HL-60 (cell line): ENCODE results near the gene CASTOR2.

Experiments
- DNase-seq, 2 experiments: peaks; one replicate each; pipeline ENCODE4 v3.0.0-alpha.2; 2010 to 2020; ENCODE audit warnings: low read depth in 1 of 2, low spot score in 1 of 2
- H3K27ac ChIP-seq: fragments of 250-450 bp; sonication (Bioruptor Pico); replicated peaks from 2 replicates; pipeline ENCODE4 v1.5.1; 2020; ENCODE audit warnings: mild to moderate bottlenecking, moderate library complexity
- H3K27me3 ChIP-seq: fragments of 250-450 bp; sonication (Bioruptor Pico); 2 replicates; pipeline ENCODE4 v1.5.1; 2021; ENCODE audit warnings: mild to moderate bottlenecking, moderate library complexity; ENCODE audit not compliant: insufficient read depth, poor library complexity, severe bottlenecking
- H3K4me3 ChIP-seq: replicated peaks from 2 replicates; pipeline ENCODE4 v1.5.1; 2011; ENCODE audit warnings: mild to moderate bottlenecking, control low read depth, low read length; ENCODE audit not compliant: insufficient read depth
- GABPA ChIP-seq: IDR thresholded peaks from 2 replicates; pipeline ENCODE4 v1.6.1; 2012; ENCODE audit warnings: low read depth
- POLR2AphosphoS5 ChIP-seq: IDR thresholded peaks from 2 replicates; pipeline ENCODE4 v1.6.1; 2012; ENCODE audit warnings: low read depth
- SPI1 ChIP-seq: IDR thresholded peaks from 2 replicates; pipeline ENCODE4 v1.6.1; 2012; ENCODE audit warnings: low read depth, mild to moderate bottlenecking, borderline replicate concordance
- TF ChIP-seq, protein P1 (sequence below): IDR thresholded peaks from one replicate; pipeline ENCODE4 v1.5.1; 2011; ENCODE audit warnings: low read length, control low read depth, inconsistent platforms; ENCODE audit not compliant: insufficient read depth
- TF ChIP-seq, protein P2 (sequence below): IDR thresholded peaks from 2 replicates; pipeline ENCODE4 v1.6.1; 2012; ENCODE audit warnings: low read depth; ENCODE audit not compliant: insufficient replicate concordance

Gene CASTOR2

GRCh38 chr7:75039166-75039565 lies 74.7 kb downstream of the CASTOR2 start:
- no peaks in the 10 kb centered on the region for H3K27me3 ChIP-seq
- no peak overlapping the region for H3K4me3 ChIP-seq
- TF ChIP-seq, protein P1, sequence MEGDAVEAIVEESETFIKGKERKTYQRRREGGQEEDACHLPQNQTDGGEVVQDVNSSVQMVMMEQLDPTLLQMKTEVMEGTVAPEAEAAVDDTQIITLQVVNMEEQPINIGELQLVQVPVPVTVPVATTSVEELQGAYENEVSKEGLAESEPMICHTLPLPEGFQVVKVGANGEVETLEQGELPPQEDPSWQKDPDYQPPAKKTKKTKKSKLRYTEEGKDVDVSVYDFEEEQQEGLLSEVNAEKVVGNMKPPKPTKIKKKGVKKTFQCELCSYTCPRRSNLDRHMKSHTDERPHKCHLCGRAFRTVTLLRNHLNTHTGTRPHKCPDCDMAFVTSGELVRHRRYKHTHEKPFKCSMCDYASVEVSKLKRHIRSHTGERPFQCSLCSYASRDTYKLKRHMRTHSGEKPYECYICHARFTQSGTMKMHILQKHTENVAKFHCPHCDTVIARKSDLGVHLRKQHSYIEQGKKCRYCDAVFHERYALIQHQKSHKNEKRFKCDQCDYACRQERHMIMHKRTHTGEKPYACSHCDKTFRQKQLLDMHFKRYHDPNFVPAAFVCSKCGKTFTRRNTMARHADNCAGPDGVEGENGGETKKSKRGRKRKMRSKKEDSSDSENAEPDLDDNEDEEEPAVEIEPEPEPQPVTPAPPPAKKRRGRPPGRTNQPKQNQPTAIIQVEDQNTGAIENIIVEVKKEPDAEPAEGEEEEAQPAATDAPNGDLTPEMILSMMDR = no peak
- TF ChIP-seq, protein P2, sequence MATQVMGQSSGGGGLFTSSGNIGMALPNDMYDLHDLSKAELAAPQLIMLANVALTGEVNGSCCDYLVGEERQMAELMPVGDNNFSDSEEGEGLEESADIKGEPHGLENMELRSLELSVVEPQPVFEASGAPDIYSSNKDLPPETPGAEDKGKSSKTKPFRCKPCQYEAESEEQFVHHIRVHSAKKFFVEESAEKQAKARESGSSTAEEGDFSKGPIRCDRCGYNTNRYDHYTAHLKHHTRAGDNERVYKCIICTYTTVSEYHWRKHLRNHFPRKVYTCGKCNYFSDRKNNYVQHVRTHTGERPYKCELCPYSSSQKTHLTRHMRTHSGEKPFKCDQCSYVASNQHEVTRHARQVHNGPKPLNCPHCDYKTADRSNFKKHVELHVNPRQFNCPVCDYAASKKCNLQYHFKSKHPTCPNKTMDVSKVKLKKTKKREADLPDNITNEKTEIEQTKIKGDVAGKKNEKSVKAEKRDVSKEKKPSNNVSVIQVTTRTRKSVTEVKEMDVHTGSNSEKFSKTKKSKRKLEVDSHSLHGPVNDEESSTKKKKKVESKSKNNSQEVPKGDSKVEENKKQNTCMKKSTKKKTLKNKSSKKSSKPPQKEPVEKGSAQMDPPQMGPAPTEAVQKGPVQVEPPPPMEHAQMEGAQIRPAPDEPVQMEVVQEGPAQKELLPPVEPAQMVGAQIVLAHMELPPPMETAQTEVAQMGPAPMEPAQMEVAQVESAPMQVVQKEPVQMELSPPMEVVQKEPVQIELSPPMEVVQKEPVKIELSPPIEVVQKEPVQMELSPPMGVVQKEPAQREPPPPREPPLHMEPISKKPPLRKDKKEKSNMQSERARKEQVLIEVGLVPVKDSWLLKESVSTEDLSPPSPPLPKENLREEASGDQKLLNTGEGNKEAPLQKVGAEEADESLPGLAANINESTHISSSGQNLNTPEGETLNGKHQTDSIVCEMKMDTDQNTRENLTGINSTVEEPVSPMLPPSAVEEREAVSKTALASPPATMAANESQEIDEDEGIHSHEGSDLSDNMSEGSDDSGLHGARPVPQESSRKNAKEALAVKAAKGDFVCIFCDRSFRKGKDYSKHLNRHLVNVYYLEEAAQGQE = no peak
- TF ChIP-seq POLR2AphosphoS5 = no peak
- no peak for TF ChIP-seq SPI1
- TF ChIP-seq GABPA = no peak
- no peak for DNase-seq
- no peak overlapping the region for H3K27ac ChIP-seq

DNA sequence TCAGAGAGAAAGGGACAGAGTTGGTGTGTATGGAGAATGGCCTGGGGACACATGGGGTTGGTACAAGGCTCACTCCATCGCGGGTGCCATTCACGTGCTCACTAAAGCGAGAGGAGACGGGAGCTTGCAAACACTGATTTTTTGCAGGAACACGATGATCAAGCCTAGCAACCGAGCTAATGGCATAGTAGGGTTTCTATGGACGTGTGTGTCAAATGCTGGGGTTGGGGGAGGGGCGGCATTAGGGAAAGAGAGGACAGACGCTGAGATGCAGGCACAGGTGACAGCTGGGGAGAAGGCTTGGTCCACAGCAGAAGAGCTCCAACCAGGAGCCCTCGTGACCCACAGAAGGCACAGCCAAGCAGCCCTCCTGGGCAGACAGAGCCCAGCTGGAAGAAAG lies 75.2 kb downstream of the CASTOR2 start:
- H3K27me3 ChIP-seq = no peaks in the 10 kb centered on the region
- TF ChIP-seq SPI1 (no peak), GABPA (no peak), POLR2AphosphoS5 (no peak)
- TF ChIP-seq, protein P2 = no peak
- TF ChIP-seq, protein P1 = no peak
- no peak overlapping the region for H3K27ac ChIP-seq
- H3K4me3 ChIP-seq = no peak overlapping the region
- DNase-seq = no peak

- no peak for DNase-seq
- H3K27me3 ChIP-seq = no peaks in the 10 kb centered on the region
- H3K4me3 ChIP-seq = no peak overlapping the region
- no peak overlapping the region for H3K27ac ChIP-seq
- TF ChIP-seq, protein P2 = no peak
- TF ChIP-seq, protein P1 = no peak
- no peak for TF ChIP-seq SPI1
- TF ChIP-seq GABPA = no peak
- no peak for TF ChIP-seq POLR2AphosphoS5
Observed at GRCh38 chr7:75040512-75040911, 76.0 kb downstream of the CASTOR2 start.
